Lower leg skin (tissue), 3 donors: ENCODE data around the gene CD9.

ENCODE experiments used
- CTCF ChIP-seq, 3 donors: fragments of 450-650 bp; IDR thresholded peaks; one replicate each; pipeline ENCODE4 v1.5.1; 2016; ENCODE audit warnings: antibody characterized with exemption in 3 of 3, mild to moderate bottlenecking in 3 of 3, moderate library complexity in 2 of 3
- POLR2A ChIP-seq, 2 donors: fragments of 450-650 bp; IDR thresholded peaks; one replicate each; pipeline ENCODE4 v1.6.1; 2016 to 2017; ENCODE audit warnings: antibody characterized with exemption in 2 of 2, mild to moderate bottlenecking in 1 of 2, moderate library complexity in 1 of 2

GRCh38 chr12:6163416-6164060 lies 36.7 kb upstream of the CD9 start:
- TF ChIP-seq CTCF (IDR thresholded peaks at IDR 0.05) (no peak), POLR2A (IDR thresholded peaks at IDR 0.05) (no peak)
